Naive thymus-derived CD8-positive, alpha-beta T cell (primary cell): ENCODE results near the gene SCFD2. TPM values are rescaled to one million over a fixed set of nuclear protein-coding genes. Genes with fewer than 3 reads are reported as not detected.

Source experiments
- ATAC-seq, 2 donors: fragments of 150-1000 bp; cut with Tn5 transposase in 1 of 2; sonication (Bioruptor Pico), chemical (Tn5 transposase) in 1 of 2; 1 replicate in 1 of 2; 2 replicates in 1 of 2; pipeline ENCODE4 v1.10.0; 2021; ENCODE audit warnings: mild to moderate bottlenecking in 2 of 2, moderate library complexity in 2 of 2
- POLR2A ChIA-PET: fragments of 350-600 bp; sonication (Branson Sonifier 250); formaldehyde crosslinking; loops from one replicate; lab custom pipeline; 2021; ENCODE audit warnings: antibody characterized with exemption; lab: Charles Lee
- DNase-seq, 10 donors: peaks; one replicate each; pipeline versions ENCODE4 v3.0.0 to v3.0.0-alpha.2; 2020 to 2022
- H3K27ac Mint-ChIP-seq, 10 donors: one replicate each; pipeline ENCODE4 v1.8.0; 2020 to 2022; ENCODE audit warnings: mild to moderate bottlenecking in 10 of 10, mixed read lengths in 10 of 10, moderate library complexity in 4 of 10, inconsistent platforms in 1 of 10
- H3K27me3 Mint-ChIP-seq, 5 donors: one replicate each; pipeline ENCODE4 v1.8.0; 2021 to 2022; ENCODE audit warnings: mixed read lengths in 5 of 5
- H3K36me3 Mint-ChIP-seq, 3 donors: one replicate each; pipeline ENCODE4 v1.8.0; 2020 to 2022; ENCODE audit warnings: mixed read lengths in 3 of 3, mild to moderate bottlenecking in 2 of 3, inconsistent platforms in 1 of 3
- H3K4me1 Mint-ChIP-seq, 4 donors: one replicate each; pipeline ENCODE4 v1.8.0; 2021 to 2022; ENCODE audit warnings: mixed read lengths in 4 of 4
- H3K4me3 Mint-ChIP-seq, 10 donors: one replicate each; pipeline ENCODE4 v1.8.0; 2020 to 2022; ENCODE audit warnings: mild to moderate bottlenecking in 10 of 10, mixed read lengths in 10 of 10, moderate library complexity in 6 of 10, inconsistent platforms in 1 of 10
- H3K9me3 Mint-ChIP-seq, 9 donors: one replicate each; pipeline ENCODE4 v1.8.0; 2020 to 2022; ENCODE audit warnings: mixed read lengths in 9 of 9, mild to moderate bottlenecking in 3 of 9, inconsistent platforms in 1 of 9, moderate library complexity in 1 of 9
- polyA plus RNA-seq, 3 donors: library from polyadenylated mRNA; unstranded; fragments of 300-500 nt; fragmentation: Illumina TruSeq; gene quantifications; one replicate each; pipeline ENCODE4 v1.2.3, GENCODE V29; 2021
- total RNA-seq, 8 experiments: library from RNA in 2 of 8; stranded (reverse) in 2 of 8; gene quantifications; one replicate each; pipeline ENCODE4 v1.2.3 and lab custom pipeline; 2021 to 2026

SCFD2 gene
- total and polyA plus RNA-seq, 5 experiments from 2014 or later: 14.3 to 21.7 (median 17.2) TPM

DNA sequence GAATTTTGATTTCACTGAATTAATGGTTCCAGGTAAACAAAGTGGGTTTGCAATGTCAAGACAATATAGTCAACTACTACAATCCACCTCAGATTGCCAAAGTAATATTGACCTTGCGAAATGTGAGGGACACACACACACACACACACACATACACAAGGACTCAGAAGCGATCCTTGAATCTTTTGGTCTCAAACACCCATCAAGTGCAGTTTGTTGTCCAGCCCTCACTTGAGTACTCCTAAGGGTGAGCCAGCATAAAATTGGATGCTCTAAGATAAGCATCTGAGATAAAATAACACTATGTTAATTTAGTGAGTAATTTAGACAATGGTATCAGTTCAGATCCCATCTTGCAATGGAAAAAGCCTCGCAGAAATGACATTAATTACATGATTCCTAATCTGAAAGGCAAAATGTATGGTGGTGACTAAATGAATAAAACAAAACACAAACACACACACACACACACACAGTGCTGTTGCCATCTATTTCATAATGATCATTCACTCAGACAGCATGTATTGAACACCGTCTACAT lies 401.2 kb downstream of the SCFD2 start:
- no peak for DNase-seq
- POLR2A ChIA-PET: no interaction called here
- ATAC-seq: no peak

DNA sequence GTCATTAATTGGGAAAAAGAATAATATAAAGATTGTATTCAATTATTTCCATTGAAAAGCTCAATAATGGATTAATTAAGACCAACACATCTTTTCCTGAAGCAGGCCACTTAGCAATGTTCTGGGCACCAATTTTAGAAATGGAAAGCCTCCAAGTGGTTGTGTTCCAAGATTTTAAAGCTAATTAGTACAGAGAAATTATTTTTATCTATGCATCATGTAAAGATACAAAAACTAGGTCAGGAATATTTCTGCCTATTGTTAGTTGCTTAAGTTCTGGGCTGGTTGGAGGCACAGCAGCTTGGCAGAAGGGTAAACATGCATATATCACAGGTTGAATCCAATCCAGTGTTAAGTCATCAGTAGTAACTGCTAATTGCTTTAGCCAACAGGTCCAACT lies 401.9 kb downstream of the SCFD2 start:
- no peak overlapping the region for H3K4me3 Mint-ChIP-seq

More for the DNA sequence above, 401.2 kb downstream of the SCFD2 start:
- no peak overlapping the region for H3K27ac Mint-ChIP-seq
- H3K36me3 Mint-ChIP-seq: peaks cover 3 to 10% (median 7%) of the 10 kb centered on the region in 3 donors
- no peak overlapping the region for H3K4me3 Mint-ChIP-seq
- peaks cover 0 to 3% (median 0%) of the 10 kb centered on the region in 9 donors for H3K9me3 Mint-ChIP-seq
- H3K4me1 Mint-ChIP-seq: peaks cover 0 to 13% (median 0%) of the 10 kb centered on the region in 4 donors
- no peaks in the 10 kb centered on the region for H3K27me3 Mint-ChIP-seq

DNA sequence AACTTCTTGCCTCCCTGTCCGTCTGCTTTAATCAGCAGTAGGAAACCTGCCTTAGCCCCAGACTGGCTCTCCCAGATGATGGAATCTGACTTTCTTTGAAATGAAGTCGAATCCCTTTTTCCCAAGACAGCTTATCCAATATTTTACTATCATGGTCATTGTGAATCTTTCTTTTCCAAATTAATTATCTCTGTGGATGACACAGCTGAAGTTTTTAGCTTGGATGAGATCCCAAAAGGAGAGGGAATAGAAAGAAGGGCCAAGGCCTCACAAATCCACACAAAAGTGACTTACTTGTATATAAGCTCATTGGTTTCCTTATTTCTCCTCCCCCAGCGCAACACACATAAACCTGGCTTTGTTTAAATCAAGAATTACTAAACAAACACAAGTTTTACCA lies 403.1 kb downstream of the SCFD2 start:
- no peak for ATAC-seq
- no peak for DNase-seq
- H3K36me3 Mint-ChIP-seq: peaks cover 4 to 11% (median 5%) of the 10 kb centered on the region in 3 donors
- H3K27ac Mint-ChIP-seq: no peak overlapping the region
- H3K9me3 Mint-ChIP-seq: no peaks in the 10 kb centered on the region
- POLR2A ChIA-PET: no interaction called here
- H3K4me1 Mint-ChIP-seq: peaks cover 0 to 11% (median 0%) of the 10 kb centered on the region in 4 donors
- no peaks in the 10 kb centered on the region for H3K27me3 Mint-ChIP-seq
- H3K4me3 Mint-ChIP-seq: no peak overlapping the region

More for the DNA sequence above, 401.9 kb downstream of the SCFD2 start:
- no peaks in the 10 kb centered on the region for H3K9me3 Mint-ChIP-seq
- H3K36me3 Mint-ChIP-seq: peaks cover 3 to 9% (median 4%) of the 10 kb centered on the region in 3 donors
- H3K4me1 Mint-ChIP-seq: peaks cover 0 to 11% (median 0%) of the 10 kb centered on the region in 4 donors
- DNase-seq (no peak), ATAC-seq (no peak)
- H3K27ac Mint-ChIP-seq: no peak overlapping the region
- POLR2A ChIA-PET: no interaction called here
- no peaks in the 10 kb centered on the region for H3K27me3 Mint-ChIP-seq

DNA sequence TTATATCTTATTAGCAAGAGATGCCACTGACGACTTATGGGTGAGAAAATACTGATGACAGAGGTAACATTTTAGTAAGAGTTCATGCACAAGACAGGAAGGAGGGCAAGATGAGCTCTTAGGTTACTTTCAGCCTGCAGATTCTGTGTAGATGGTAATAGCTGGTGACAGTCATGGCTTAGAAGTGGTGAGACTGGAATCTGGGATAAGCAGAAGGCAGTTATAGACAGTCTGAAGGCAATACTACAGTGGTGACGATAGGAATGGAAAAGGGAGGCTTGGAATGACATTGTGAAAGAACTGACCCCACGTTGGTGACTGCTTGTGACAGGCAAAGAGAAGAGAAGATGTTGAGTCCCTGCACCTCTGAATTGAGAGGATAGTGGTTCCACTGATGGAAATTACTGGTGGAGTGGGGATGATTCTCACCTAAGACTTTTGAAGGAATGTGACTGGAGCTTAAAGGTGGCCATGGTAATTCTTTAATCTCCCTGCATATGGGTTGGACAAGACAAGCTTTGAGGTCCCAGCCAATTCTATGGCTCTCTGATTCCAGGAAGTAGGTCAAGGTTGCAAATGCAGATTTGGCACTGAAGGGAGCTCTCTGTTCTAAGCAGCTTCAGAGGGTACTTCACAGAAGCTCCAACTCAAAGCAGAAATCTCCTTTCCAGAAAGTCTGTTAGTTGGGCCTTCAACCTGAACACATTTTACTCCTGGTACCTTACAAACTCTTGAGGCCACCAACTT lies 404.0 kb downstream of the SCFD2 start:
- Mint-ChIP-seq H3K27ac (no peak overlapping the region), H3K27me3 (no peaks in the 10 kb centered on the region), H3K4me1 (peaks cover 0 to 11% (median 0%) of the 10 kb centered on the region in 4 donors), H3K36me3 (peaks cover 1 to 11% (median 5%) of the 10 kb centered on the region in 3 donors), H3K9me3 (no peaks in the 10 kb centered on the region), H3K4me3 (no peak overlapping the region)
- DNase-seq (no peak), ATAC-seq (no peak)
- POLR2A ChIA-PET: no interaction called here

DNA sequence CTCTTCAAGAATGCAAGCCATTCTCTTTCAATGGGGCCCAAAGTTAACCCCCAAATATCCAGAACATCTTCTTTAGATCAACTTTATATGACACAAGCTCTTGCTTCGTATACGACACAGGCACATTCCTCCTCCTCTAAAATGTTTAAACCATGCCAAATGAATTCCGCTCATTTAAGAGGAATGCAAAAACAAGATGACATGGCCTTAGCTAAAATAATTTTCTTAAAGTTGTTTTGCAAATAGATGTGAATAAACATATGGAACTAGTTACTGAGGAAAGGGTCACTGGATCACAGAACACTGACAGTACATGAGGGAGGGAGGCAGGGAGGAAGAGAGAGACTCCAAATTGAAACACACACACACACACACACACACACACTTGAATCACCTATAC lies 406.3 kb downstream of the SCFD2 start:
- DNase-seq: no peak
- Mint-ChIP-seq H3K27me3 (no peaks in the 10 kb centered on the region), H3K4me1 (peaks cover 0 to 7% (median 0%) of the 10 kb centered on the region in 4 donors), H3K27ac (no peak overlapping the region), H3K4me3 (no peak overlapping the region), H3K36me3 (peaks cover 0 to 14% (median 12%) of the 10 kb centered on the region in 3 donors), H3K9me3 (no peaks in the 10 kb centered on the region)
- POLR2A ChIA-PET: no interaction called here
- no peak for ATAC-seq

DNA sequence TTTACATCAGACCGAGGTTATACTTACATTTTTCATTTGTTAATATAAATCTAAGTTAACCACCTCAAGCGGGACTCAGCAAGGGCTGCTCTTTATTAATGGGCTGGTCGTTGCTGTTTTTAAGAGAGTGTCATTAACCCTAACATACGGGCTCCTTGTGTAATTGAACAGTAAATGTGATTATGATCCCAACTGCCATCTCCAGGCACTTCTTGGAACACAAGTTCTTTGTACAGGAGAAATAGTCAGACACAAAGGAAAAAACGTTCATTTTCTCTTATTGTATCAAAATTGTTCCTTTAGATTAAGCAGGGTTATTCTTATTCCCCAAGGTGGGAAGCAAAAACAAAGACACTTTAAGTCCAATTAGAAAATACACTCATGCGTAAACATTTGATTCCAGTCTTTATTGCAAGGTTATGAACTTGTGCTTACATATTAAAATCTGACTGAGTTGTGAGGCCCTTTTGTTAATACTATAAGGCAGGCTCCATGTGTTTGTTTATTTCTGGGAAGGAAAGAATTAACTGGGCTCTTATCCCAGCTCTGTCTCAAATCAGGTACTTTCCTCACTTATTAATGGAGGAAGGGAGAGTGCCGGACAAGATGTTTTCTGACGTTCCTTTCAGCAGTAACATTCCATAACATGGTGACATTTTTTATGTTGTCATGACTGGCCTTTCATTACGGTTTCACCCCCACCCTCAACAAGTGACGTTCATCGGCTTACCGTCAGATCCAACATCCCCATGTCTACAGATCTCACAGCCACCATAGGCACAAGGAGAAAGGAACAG lies 407.8 kb downstream of the SCFD2 start:
- no peak overlapping the region for H3K27ac Mint-ChIP-seq
- POLR2A ChIA-PET: no interaction called here
- no peaks in the 10 kb centered on the region for H3K27me3 Mint-ChIP-seq
- H3K4me1 Mint-ChIP-seq: peaks cover 0 to 7% (median 0%) of the 10 kb centered on the region in 4 donors
- no peak overlapping the region for H3K4me3 Mint-ChIP-seq
- ATAC-seq (no peak), DNase-seq (no peak)
- peaks cover 0 to 21% (median 17%) of the 10 kb centered on the region in 3 donors for H3K36me3 Mint-ChIP-seq
- no peaks in the 10 kb centered on the region for H3K9me3 Mint-ChIP-seq

DNA sequence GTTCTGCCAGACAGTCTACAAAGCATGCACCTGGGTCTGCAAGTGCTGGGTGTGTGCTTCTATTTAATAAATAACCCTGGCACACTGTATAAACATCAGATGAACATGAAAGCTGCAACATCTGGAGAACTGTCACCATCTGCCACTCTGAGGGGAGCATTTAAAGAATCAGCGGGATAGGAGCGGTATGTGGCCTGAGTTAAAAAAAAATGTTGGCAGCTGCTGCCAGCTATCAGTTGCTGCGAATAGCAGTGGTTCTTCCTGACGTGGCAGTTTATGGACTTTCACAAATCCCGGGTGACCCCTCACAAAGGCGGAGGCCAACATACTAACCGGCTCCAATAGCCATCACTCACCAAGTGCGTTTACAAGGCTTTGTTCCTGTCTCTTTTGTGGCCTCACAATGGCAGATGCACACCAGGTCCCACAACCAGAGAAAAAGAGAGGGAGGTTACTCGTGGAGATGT lies 408.6 kb downstream of the SCFD2 start:
- H3K36me3 Mint-ChIP-seq: peaks cover 0 to 25% (median 17%) of the 10 kb centered on the region in 3 donors
- H3K9me3 Mint-ChIP-seq: no peaks in the 10 kb centered on the region
- DNase-seq: no peak
- H3K4me3 Mint-ChIP-seq: no peak overlapping the region
- H3K27me3 Mint-ChIP-seq: no peaks in the 10 kb centered on the region
- H3K27ac Mint-ChIP-seq: no peak overlapping the region
- H3K4me1 Mint-ChIP-seq: peaks cover 0 to 7% (median 0%) of the 10 kb centered on the region in 4 donors
- POLR2A ChIA-PET: no interaction called here
- ATAC-seq: no peak

DNA sequence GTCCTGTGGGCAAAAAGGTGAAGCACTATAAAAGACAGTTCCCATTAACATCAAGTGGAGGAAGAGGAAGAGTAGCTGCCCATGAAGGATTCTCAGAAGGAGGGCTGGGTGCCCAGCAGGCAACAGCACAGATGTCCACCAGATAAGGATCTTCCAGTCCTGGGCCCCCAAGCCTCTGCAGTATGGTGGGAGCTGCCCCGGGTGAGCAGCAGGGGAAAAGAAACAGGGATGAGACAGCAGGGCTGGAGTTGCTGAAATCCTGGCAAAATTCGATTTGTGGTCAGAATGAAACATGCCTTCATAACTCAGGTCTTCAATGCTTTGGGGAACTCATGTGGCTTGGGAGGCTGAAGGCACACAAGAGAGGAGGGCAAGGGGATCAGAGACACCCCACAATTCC lies 409.2 kb downstream of the SCFD2 start:
- Mint-ChIP-seq H3K4me3 (no peak overlapping the region), H3K27ac (no peak overlapping the region), H3K36me3 (peaks cover under 1 to 26% (median 18%) of the 10 kb centered on the region in 3 donors), H3K9me3 (no peaks in the 10 kb centered on the region), H3K27me3 (no peaks in the 10 kb centered on the region), H3K4me1 (peaks cover 0 to 6% (median 0%) of the 10 kb centered on the region in 4 donors)
- DNase-seq: no peak
- ATAC-seq: no peak
- POLR2A ChIA-PET: no interaction called here

DNA sequence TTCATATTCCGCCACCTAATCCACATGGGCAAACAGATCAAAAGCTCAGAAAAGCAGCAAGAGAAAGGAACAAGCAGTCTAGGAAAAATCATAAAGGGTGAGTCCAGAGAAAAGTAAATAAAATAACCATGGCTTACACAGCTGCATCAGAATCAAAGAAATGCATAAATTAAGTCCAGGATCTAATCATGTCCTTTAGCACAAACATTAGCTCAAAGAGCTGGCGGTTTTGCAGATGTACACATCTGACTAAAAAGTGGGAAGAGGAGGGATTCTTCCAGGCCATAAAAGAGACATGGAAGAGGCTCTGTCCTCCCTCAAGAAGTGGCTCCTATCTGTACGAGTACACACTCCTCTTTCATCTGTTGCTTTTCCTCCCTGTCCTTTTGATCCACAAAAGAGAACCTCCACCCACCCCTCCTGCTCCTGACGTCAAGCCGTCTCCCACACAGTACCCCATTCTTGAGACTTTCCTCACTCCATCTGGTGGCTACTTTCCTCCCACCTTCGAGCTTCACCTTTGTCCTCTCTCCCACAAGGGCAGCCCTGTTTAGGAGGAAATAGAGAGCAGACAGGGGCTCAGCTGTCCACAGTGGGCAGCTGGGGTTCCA lies 411.2 kb downstream of the SCFD2 start:
- Mint-ChIP-seq H3K4me1 (peaks cover 0 to 4% (median 0%) of the 10 kb centered on the region in 4 donors), H3K36me3 (peaks cover 13 to 40% (median 29%) of the 10 kb centered on the region in 3 donors), H3K4me3 (no peak overlapping the region), H3K27ac (peak overlapping the region in 1 of 10 donors; percentile 34), H3K27me3 (no peaks in the 10 kb centered on the region), H3K9me3 (no peaks in the 10 kb centered on the region)
- DNase-seq (no peak), ATAC-seq (no peak)
- POLR2A ChIA-PET: no interaction called here

DNA sequence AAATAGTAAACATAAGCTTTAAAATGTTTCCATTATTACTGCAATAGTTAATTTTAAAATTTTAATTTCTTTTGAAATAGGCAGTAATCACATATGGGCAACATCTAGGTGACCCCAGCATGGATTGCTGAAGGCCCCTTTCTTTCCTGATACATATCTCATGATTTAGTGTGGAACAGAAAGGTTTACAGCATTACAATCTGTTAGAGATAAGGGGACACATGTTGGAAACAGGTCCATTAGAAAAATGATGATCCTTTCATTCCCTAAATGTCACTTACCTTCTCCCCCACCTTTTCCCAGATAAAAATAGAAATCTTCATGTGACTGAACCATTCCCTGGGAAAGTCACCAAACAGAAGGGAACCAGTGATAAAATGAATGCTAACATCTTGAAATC lies 413.3 kb downstream of the SCFD2 start:
- ATAC-seq (no peak), DNase-seq (no peak)
- no peaks in the 10 kb centered on the region for H3K9me3 Mint-ChIP-seq
- POLR2A ChIA-PET: no interaction called here
- H3K4me1 Mint-ChIP-seq: peaks cover 0 to 4% (median 0%) of the 10 kb centered on the region in 4 donors
- no peaks in the 10 kb centered on the region for H3K27me3 Mint-ChIP-seq
- no peak overlapping the region for H3K4me3 Mint-ChIP-seq
- H3K36me3 Mint-ChIP-seq: peaks cover 13 to 39% (median 32%) of the 10 kb centered on the region in 3 donors
- H3K27ac Mint-ChIP-seq: no peak overlapping the region

DNA sequence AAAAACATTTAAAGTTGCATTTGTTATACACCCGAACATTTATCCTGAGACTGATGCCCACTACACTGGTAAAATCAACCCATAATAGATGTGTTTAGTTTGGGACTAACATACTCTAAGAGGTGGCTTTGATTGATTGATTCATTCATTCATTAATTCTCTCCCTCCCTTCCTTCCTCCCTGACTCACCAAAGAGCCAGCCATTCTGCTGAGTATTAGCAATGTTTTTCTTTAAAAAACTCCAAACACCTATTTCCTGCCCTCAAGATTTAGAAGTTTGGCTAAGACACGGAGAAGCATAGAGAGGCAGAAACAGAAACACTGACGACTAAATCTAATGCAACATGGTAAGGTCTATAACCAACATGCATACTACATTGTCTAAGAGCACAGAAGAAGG lies 414.8 kb downstream of the SCFD2 start:
- no peaks in the 10 kb centered on the region for H3K27me3 Mint-ChIP-seq
- H3K9me3 Mint-ChIP-seq: no peaks in the 10 kb centered on the region
- ATAC-seq (no peak), DNase-seq (no peak)
- no peak overlapping the region for H3K4me3 Mint-ChIP-seq
- peaks cover 0 to 4% (median 0%) of the 10 kb centered on the region in 4 donors for H3K4me1 Mint-ChIP-seq
- no peak overlapping the region for H3K27ac Mint-ChIP-seq
- POLR2A ChIA-PET: no interaction called here
- peaks cover 13 to 35% (median 28%) of the 10 kb centered on the region in 3 donors for H3K36me3 Mint-ChIP-seq

DNA sequence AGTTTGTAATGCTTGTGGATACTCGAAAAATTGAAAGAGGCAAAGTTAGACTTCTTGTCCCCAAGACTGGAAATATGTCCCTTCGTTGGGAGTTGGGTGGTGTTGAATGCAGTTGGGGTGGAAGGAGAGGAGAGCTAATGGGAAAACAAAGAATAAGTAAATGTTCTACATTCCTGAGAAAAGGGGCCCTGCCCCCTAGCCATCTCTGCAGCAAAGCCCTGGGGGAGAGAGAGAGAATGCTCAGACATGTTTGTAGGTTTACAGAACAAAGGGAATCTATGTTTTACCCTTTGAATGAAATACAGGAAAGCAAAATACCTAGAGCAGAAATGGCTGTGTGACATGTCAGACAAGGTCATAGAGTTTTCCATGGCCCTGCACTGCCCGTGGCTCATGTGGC lies 415.6 kb downstream of the SCFD2 start:
- DNase-seq (no peak), ATAC-seq (no peak)
- POLR2A ChIA-PET: no interaction called here
- peaks cover 0 to 4% (median 0%) of the 10 kb centered on the region in 4 donors for H3K4me1 Mint-ChIP-seq
- peak overlapping the region in 1 of 10 donors; percentile 36 for H3K27ac Mint-ChIP-seq
- H3K27me3 Mint-ChIP-seq: no peaks in the 10 kb centered on the region
- peaks cover 13 to 35% (median 30%) of the 10 kb centered on the region in 3 donors for H3K36me3 Mint-ChIP-seq
- H3K4me3 Mint-ChIP-seq: no peak overlapping the region
- H3K9me3 Mint-ChIP-seq: no peaks in the 10 kb centered on the region
